ENCODE results near the gene ZNHIT6. TPM values are rescaled to one million over a fixed set of nuclear protein-coding genes. Genes with fewer than 3 reads are reported as not detected.

Gene ZNHIT6
- total RNA-seq, 1 experiment from 2014 or later = 56.2 TPM

DNA sequence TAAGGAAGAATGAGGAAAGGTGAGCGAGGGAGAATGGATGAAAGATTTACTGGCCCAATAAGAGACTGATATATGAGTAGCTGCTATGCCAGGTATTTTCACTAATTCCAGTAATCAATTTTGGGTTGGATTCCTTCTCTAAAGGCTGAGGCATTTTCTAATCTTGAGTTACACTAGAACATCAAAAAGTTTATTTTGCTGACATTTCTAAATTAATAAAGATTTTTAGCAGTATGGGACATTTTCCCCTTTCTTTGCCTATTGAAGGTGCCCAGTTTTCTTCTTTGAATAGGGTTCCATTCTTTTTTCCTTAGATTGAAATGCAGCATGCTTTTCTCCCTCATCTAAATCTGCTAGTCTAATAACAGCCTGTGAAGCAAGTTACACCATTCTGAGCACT lies 52.9 kb downstream of the ZNHIT6 start:
- H3K27ac ChIP-seq (ENCODE audit: low read length) = peak overlapping the region; percentile 74
- CTCF ChIA-PET = interaction anchor here (0.5 kb wide), 1 partner anchor 41 kb away, joined by 6 read pairs; no protein-coding TSS in a partner anchor
- peaks cover 33% of the 10 kb centered on the region for H3K4me1 ChIP-seq (ENCODE audit: control insufficient read depth, insufficient read depth, low read length)
- no peak for DNase-seq (ENCODE audit: low read depth, low spot score)
- H3K9me3 ChIP-seq (ENCODE audit: control insufficient read depth, insufficient read depth, low read depth, low read length) = no peaks in the 10 kb centered on the region; the same call in 1 of the 2 replicates
- intact Hi-C loops (cut with micrococcal nuclease; ENCODE audit: unreplicated experiment) (no loop called here), in situ Hi-C loops (cut with HindIII; ENCODE audit: low pct_unique_long_range_greater_than_20kb, low sequenced_read_pairs) (no loop called here)
- no peaks in the 10 kb centered on the region for H3K27me3 ChIP-seq (ENCODE audit: control insufficient read depth, insufficient read depth, low read length)
- no TSS peak for BruUV-seq (replicated peaks)
- ATAC-seq = no peak
- POLR2A ChIA-PET = interaction anchor here (0.5 kb wide), 1 partner anchor 12 kb away, joined by 3 read pairs; no protein-coding TSS in a partner anchor
- TF ChIP-seq TCF7L2 (IDR thresholded peaks at IDR 0.05; ENCODE audit: low read depth, low read length) (no peak), SIN3A (IDR thresholded peaks at IDR 0.05; ENCODE audit: borderline replicate concordance, insufficient read depth, low read depth, low read length) (no peak), POLR2AphosphoS5 (IDR thresholded peaks at IDR 0.05; ENCODE audit: low read depth, low read length) (no peak)
- TF ChIP-seq, protein P1, sequence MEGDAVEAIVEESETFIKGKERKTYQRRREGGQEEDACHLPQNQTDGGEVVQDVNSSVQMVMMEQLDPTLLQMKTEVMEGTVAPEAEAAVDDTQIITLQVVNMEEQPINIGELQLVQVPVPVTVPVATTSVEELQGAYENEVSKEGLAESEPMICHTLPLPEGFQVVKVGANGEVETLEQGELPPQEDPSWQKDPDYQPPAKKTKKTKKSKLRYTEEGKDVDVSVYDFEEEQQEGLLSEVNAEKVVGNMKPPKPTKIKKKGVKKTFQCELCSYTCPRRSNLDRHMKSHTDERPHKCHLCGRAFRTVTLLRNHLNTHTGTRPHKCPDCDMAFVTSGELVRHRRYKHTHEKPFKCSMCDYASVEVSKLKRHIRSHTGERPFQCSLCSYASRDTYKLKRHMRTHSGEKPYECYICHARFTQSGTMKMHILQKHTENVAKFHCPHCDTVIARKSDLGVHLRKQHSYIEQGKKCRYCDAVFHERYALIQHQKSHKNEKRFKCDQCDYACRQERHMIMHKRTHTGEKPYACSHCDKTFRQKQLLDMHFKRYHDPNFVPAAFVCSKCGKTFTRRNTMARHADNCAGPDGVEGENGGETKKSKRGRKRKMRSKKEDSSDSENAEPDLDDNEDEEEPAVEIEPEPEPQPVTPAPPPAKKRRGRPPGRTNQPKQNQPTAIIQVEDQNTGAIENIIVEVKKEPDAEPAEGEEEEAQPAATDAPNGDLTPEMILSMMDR (IDR thresholded peaks at IDR 0.05) = no peak
- TF ChIP-seq, protein P2, sequence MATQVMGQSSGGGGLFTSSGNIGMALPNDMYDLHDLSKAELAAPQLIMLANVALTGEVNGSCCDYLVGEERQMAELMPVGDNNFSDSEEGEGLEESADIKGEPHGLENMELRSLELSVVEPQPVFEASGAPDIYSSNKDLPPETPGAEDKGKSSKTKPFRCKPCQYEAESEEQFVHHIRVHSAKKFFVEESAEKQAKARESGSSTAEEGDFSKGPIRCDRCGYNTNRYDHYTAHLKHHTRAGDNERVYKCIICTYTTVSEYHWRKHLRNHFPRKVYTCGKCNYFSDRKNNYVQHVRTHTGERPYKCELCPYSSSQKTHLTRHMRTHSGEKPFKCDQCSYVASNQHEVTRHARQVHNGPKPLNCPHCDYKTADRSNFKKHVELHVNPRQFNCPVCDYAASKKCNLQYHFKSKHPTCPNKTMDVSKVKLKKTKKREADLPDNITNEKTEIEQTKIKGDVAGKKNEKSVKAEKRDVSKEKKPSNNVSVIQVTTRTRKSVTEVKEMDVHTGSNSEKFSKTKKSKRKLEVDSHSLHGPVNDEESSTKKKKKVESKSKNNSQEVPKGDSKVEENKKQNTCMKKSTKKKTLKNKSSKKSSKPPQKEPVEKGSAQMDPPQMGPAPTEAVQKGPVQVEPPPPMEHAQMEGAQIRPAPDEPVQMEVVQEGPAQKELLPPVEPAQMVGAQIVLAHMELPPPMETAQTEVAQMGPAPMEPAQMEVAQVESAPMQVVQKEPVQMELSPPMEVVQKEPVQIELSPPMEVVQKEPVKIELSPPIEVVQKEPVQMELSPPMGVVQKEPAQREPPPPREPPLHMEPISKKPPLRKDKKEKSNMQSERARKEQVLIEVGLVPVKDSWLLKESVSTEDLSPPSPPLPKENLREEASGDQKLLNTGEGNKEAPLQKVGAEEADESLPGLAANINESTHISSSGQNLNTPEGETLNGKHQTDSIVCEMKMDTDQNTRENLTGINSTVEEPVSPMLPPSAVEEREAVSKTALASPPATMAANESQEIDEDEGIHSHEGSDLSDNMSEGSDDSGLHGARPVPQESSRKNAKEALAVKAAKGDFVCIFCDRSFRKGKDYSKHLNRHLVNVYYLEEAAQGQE (IDR thresholded peaks at IDR 0.05; ENCODE audit: insufficient read depth in 1 of 2, low read depth in 2 of 2, low read length in 1 of 2) = no peak
- H3K4me3 ChIP-seq (ENCODE audit: low read depth in 2 of 2, low read length in 2 of 2) = no peak overlapping the region
- peaks cover 42% of the 10 kb centered on the region for H3K36me3 ChIP-seq (ENCODE audit: control insufficient read depth, insufficient read depth, low read length)

DNA sequence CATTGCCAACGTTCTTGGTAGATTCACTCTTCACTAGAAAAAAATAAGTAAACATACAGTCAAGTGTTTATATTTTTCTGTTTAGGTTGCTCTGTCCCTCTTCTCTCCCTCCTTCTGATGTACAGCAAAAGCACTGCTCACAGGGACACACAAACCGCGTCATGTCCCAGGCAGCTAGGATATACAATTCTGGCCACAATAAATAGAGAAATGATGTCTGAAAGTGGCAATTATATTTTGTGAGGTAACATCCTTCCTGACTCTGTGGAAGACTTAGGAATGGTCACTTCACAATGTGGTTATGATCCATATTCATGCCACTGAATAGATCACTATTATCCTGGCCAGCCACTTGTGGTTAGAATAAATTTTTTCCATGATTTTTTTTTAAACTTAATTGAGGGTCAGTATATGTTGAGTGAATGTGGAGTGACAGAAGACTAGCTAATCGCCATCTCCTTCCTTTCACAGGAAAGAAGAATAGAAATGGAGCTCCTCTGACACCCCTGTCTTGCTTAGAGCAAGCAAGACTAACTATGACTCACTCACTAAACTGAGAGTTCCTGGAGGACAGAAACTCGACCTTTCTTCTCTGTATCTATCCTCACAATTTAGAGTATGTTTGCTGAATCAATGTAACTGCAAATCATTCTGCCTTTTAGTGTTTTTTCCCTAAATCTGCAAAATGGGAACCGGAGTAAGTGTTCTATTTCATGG lies 54.0 kb downstream of the ZNHIT6 start:
- no peaks in the 10 kb centered on the region for H3K27me3 ChIP-seq (ENCODE audit: control insufficient read depth, insufficient read depth, low read length)
- peaks cover 35% of the 10 kb centered on the region for H3K36me3 ChIP-seq (ENCODE audit: control insufficient read depth, insufficient read depth, low read length)
- in situ Hi-C loops (cut with HindIII; ENCODE audit: low pct_unique_long_range_greater_than_20kb, low sequenced_read_pairs) = no loop called here
- H3K27ac ChIP-seq (ENCODE audit: low read length) = peak overlapping the region; percentile 74
- DNase-seq (ENCODE audit: low read depth, low spot score) (no peak), ATAC-seq (peak; percentile 71)
- ChIA-PET CTCF (interaction anchor here (0.5 kb wide), 1 partner anchor 15 kb away, joined by 3 read pairs; no protein-coding TSS in a partner anchor), POLR2A (interaction anchor here (0.6 to 0.7 kb wide), 2 partner anchors 240 to 1571 kb away, joined by 3 to 13 read pairs; no protein-coding TSS in a partner anchor)
- no peak overlapping the region for H3K4me3 ChIP-seq (ENCODE audit: low read depth in 2 of 2, low read length in 2 of 2)
- no peak for TF ChIP-seq TCF7L2 (IDR thresholded peaks at IDR 0.05; ENCODE audit: low read depth, low read length)
- TF ChIP-seq, protein P1 (IDR thresholded peaks at IDR 0.05) = no peak
- TF ChIP-seq SIN3A (IDR thresholded peaks at IDR 0.05; ENCODE audit: borderline replicate concordance, insufficient read depth, low read depth, low read length) = no peak
- no peak for TF ChIP-seq POLR2AphosphoS5 (IDR thresholded peaks at IDR 0.05; ENCODE audit: low read depth, low read length)
- TF ChIP-seq, protein P2 (IDR thresholded peaks at IDR 0.05; ENCODE audit: insufficient read depth in 1 of 2, low read depth in 2 of 2, low read length in 1 of 2) = no peak
- peaks cover 33% of the 10 kb centered on the region for H3K4me1 ChIP-seq (ENCODE audit: control insufficient read depth, insufficient read depth, low read length)
- peaks cover 4% of the 10 kb centered on the region; the same call in 1 of the 2 replicates for H3K9me3 ChIP-seq (ENCODE audit: control insufficient read depth, insufficient read depth, low read depth, low read length)
- no TSS peak for BruUV-seq (replicated peaks)
- intact Hi-C loops (cut with micrococcal nuclease; ENCODE audit: unreplicated experiment) = no loop called here
